Neural cell (in vitro differentiated cells): ENCODE data around the gene HDAC7. TPM values are rescaled to one million over a fixed set of nuclear protein-coding genes. Genes with fewer than 3 reads are reported as not detected.

Experiments
- H2AFZ ChIP-seq: fragments of 200-600, 300-800 bp; sonication (generic), shearing (Covaris generic); 2 replicates; pipeline ENCODE4 v1.6.0; 2014; ENCODE audit warnings: low read depth, mild to moderate bottlenecking, antibody characterized with exemption, low read length, moderate library complexity
- H3F3A ChIP-seq: fragments of 200-600 bp; shearing (Covaris generic); 2 replicates; pipeline ENCODE4 v1.6.1; 2016; ENCODE audit warnings: mild to moderate bottlenecking, moderate library complexity, mixed read lengths, antibody characterized with exemption, low read length; ENCODE audit not compliant: insufficient read depth, poor library complexity, severe bottlenecking
- H3K27ac ChIP-seq: fragments of 200-600, 300-800 bp; sonication (generic), shearing (Covaris generic); 2 replicates; pipeline ENCODE4 v1.5.1; 2014; ENCODE audit warnings: mild to moderate bottlenecking, low read length, moderate library complexity
- H3K27me3 ChIP-seq: fragments of 300-800, 200-600 bp; sonication (generic), shearing (Covaris generic); 2 replicates; pipeline ENCODE4 v1.6.0; 2014; ENCODE audit warnings: mild to moderate bottlenecking, low read depth, low read length, moderate library complexity; ENCODE audit not compliant: insufficient read depth
- H3K36me3 ChIP-seq: fragments of 300-800, 200-600 bp; sonication (generic), shearing (Covaris generic); 2 replicates; pipeline ENCODE4 v1.5.1; 2014; ENCODE audit warnings: mild to moderate bottlenecking, antibody characterized with exemption, low read length, moderate library complexity; ENCODE audit not compliant: insufficient read depth
- H3K4me2 ChIP-seq: fragments of 300-800, 200-600 bp; sonication (generic), shearing (Covaris generic); 2 replicates; pipeline ENCODE4 v1.6.0; 2014; ENCODE audit warnings: mild to moderate bottlenecking, low read length
- H3K4me3 ChIP-seq: fragments of 300-800, 200-600 bp; sonication (generic), shearing (Covaris generic); 2 replicates; pipeline ENCODE4 v1.5.1; 2014; ENCODE audit warnings: mild to moderate bottlenecking, low read length, moderate library complexity
- H3K79me2 ChIP-seq: fragments of 200-600 bp; shearing (Covaris generic); replicated peaks from 2 replicates; pipeline ENCODE4 v1.6.0; 2014; ENCODE audit warnings: mild to moderate bottlenecking, low read length, moderate library complexity; ENCODE audit not compliant: insufficient read depth
- H3K9ac ChIP-seq: fragments of 300-800, 200-600 bp; sonication (generic), shearing (Covaris generic); 2 replicates; pipeline ENCODE4 v1.6.1; 2016; ENCODE audit warnings: mild to moderate bottlenecking, low read length, mixed read lengths
- H3K9me2 ChIP-seq: fragments of 200-600 bp; shearing (Covaris generic); 2 replicates; pipeline ENCODE4 v1.6.1; 2016; ENCODE audit warnings: mild to moderate bottlenecking, low read length, mixed read lengths; ENCODE audit not compliant: insufficient read depth
- H3K9me3 ChIP-seq: fragments of 200-600, 300-800 bp; sonication (generic), shearing (Covaris generic); 2 replicates; pipeline ENCODE4 v1.6.1; 2016; ENCODE audit warnings: mild to moderate bottlenecking, mixed run types, low read length, moderate library complexity, mixed read lengths
- H4K20me1 ChIP-seq: fragments of 200-600 bp; shearing (Covaris generic); 2 replicates; pipeline ENCODE4 v1.6.1; 2016; ENCODE audit warnings: mild to moderate bottlenecking, mixed run types; ENCODE audit not compliant: insufficient read depth
- EP300 ChIP-seq: fragments of 450-650 bp; conservative IDR thresholded peaks from 2 replicates; pipeline ENCODE4 v1.6.1; 2014; ENCODE audit warnings: antibody characterized with exemption, mild to moderate bottlenecking, moderate library complexity; ENCODE audit not compliant: poor library complexity, severe bottlenecking
- EZH2 ChIP-seq: fragments of 200-600, 300-800 bp; shearing (Covaris generic), sonication (generic); IDR thresholded peaks from 2 replicates; pipeline ENCODE4 v1.6.1; 2014; ENCODE audit warnings: antibody characterized with exemption, low read length, borderline replicate concordance, mild to moderate bottlenecking; ENCODE audit not compliant: insufficient read depth, poor library complexity, severe bottlenecking
- MXI1 ChIP-seq: fragments of 450-650 bp; conservative IDR thresholded peaks from 2 replicates; pipeline ENCODE4 v1.6.1; 2014; ENCODE audit warnings: antibody characterized with exemption, mild to moderate bottlenecking; ENCODE audit not compliant: poor library complexity, severe bottlenecking
- POLR2AphosphoS5 ChIP-seq: IDR thresholded peaks from 2 replicates; pipeline ENCODE4 v1.6.1; 2012
- RAD21 ChIP-seq: fragments of 450-650 bp; conservative IDR thresholded peaks from 2 replicates; pipeline ENCODE4 v1.6.1; 2014; ENCODE audit warnings: antibody characterized with exemption, mild to moderate bottlenecking, moderate library complexity
- SMC3 ChIP-seq: fragments of 450-650 bp; conservative IDR thresholded peaks from 2 replicates; pipeline ENCODE4 v1.6.1; 2014; ENCODE audit warnings: antibody characterized with exemption, mild to moderate bottlenecking, moderate library complexity; ENCODE audit not compliant: poor library complexity
- TAF1 ChIP-seq: IDR thresholded peaks from 2 replicates; pipeline ENCODE4 v1.6.1; 2012; ENCODE audit warnings: low read depth
- polyA plus RNA-seq: library from polyadenylated mRNA; depleted of rRNA; stranded (reverse); fragments of >200 nt; gene quantifications from 2 replicates; pipeline ENCODE4 v1.2.3, GENCODE V29; 2014
- TF ChIP-seq, protein P1 (sequence below): fragments of 450-650 bp; IDR thresholded peaks from 2 replicates; pipeline ENCODE4 v1.5.1; 2014; ENCODE audit warnings: antibody characterized with exemption, mild to moderate bottlenecking, moderate library complexity; ENCODE audit not compliant: poor library complexity, severe bottlenecking
- TF ChIP-seq, protein P2 (sequence below): IDR thresholded peaks from 2 replicates; pipeline ENCODE4 v1.6.1; 2012; ENCODE audit warnings: borderline replicate concordance

Gene HDAC7
- polyA plus RNA-seq, 1 donor from 2014 or later: 30.2 TPM

DNA sequence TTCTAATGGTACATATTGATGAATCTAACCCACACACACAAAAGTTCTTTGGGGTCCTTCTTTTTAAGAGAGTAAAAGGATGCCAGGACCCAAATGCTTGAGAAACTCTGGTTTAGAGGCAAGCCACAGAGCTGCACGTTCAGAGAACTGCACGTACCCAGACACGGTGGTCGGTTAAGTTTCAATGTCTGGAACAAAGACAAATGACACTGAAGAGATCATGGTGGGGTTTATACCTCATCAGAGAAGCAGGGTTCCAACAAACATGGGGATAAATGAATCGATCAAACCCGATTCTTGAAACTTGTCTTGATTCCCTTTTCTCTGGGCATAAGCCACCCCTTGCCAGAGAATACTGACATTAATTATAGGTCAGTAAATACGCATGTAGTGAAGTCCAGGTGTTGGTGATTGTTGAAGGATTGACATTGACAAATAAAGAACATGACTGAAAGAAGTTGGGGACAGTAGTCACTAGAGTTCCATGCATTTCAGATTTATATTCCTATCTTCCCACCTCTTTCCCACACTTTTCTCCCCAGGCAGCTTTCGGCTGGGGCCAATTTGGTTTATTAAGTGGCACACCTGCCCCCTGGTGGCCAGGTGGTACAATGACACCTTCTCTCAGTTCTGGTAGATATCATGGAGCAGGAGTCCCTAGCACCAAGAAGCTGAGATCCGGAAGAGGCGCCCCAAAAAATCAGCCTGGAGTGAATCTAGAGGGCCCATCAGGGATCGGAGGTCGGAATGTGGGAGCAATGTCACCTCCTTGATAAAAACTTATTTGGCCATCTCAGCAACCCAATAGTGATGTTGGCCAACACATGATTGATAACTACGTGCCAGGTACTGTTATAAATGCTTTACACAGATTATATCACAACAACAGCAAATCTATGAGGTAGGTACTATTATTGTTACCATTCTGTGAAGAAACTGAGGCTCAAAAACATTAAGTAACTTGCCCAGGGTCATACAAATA is 17.8 kb upstream of the HDAC7 start:
- Histone ChIP-seq H3K79me2 (no peaks in the 10 kb centered on the region), H3K9me3 (no peaks in the 10 kb centered on the region), H3K4me3 (no peak overlapping the region), H3K4me2 (no peak overlapping the region), H4K20me1 (no peaks in the 10 kb centered on the region), H3K27me3 (no peaks in the 10 kb centered on the region), H3K9ac (no peak overlapping the region), H3K27ac (no peak overlapping the region), H3K9me2 (no peaks in the 10 kb centered on the region), H3F3A (no peaks in the 10 kb centered on the region), H2AFZ (no peak overlapping the region), H3K36me3 (no peaks in the 10 kb centered on the region)
- TF ChIP-seq RAD21 (peak; percentile 81), SMC3 (peak; percentile 90), EZH2 (no peak)
- TF ChIP-seq, protein P1, sequence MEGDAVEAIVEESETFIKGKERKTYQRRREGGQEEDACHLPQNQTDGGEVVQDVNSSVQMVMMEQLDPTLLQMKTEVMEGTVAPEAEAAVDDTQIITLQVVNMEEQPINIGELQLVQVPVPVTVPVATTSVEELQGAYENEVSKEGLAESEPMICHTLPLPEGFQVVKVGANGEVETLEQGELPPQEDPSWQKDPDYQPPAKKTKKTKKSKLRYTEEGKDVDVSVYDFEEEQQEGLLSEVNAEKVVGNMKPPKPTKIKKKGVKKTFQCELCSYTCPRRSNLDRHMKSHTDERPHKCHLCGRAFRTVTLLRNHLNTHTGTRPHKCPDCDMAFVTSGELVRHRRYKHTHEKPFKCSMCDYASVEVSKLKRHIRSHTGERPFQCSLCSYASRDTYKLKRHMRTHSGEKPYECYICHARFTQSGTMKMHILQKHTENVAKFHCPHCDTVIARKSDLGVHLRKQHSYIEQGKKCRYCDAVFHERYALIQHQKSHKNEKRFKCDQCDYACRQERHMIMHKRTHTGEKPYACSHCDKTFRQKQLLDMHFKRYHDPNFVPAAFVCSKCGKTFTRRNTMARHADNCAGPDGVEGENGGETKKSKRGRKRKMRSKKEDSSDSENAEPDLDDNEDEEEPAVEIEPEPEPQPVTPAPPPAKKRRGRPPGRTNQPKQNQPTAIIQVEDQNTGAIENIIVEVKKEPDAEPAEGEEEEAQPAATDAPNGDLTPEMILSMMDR: peak; percentile 83

DNA sequence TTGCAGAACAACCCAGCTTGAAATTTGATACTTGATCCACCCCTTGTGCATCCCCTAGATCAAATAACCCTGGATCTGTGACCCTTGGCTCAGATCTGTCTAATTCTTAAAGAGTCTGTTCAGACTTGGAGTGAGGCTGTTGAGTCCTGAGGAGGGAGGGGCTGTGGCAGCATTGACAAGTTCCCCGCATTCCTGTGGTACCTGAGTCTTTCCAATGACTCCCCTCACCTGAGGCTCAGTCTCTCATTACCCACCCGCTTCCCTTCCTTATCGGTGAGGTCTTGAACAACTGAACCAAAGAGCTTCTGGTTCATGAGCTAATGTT is 16.1 kb upstream of the HDAC7 start:
- Histone ChIP-seq H2AFZ (no peak overlapping the region), H3F3A (no peaks in the 10 kb centered on the region), H3K27ac (no peak overlapping the region), H3K9ac (no peak overlapping the region), H3K27me3 (no peaks in the 10 kb centered on the region), H3K4me2 (no peak overlapping the region), H3K79me2 (no peaks in the 10 kb centered on the region), H3K36me3 (no peaks in the 10 kb centered on the region), H3K9me2 (no peaks in the 10 kb centered on the region), H4K20me1 (no peaks in the 10 kb centered on the region), H3K9me3 (no peaks in the 10 kb centered on the region), H3K4me3 (no peak overlapping the region)
- no peak for TF ChIP-seq MXI1
- TF ChIP-seq, protein P1: no peak
- TF ChIP-seq RAD21: no peak
- TF ChIP-seq EP300: no peak
- no peak for TF ChIP-seq POLR2AphosphoS5
- TF ChIP-seq EZH2: no peak
- no peak for TF ChIP-seq TAF1
- TF ChIP-seq, protein P2, sequence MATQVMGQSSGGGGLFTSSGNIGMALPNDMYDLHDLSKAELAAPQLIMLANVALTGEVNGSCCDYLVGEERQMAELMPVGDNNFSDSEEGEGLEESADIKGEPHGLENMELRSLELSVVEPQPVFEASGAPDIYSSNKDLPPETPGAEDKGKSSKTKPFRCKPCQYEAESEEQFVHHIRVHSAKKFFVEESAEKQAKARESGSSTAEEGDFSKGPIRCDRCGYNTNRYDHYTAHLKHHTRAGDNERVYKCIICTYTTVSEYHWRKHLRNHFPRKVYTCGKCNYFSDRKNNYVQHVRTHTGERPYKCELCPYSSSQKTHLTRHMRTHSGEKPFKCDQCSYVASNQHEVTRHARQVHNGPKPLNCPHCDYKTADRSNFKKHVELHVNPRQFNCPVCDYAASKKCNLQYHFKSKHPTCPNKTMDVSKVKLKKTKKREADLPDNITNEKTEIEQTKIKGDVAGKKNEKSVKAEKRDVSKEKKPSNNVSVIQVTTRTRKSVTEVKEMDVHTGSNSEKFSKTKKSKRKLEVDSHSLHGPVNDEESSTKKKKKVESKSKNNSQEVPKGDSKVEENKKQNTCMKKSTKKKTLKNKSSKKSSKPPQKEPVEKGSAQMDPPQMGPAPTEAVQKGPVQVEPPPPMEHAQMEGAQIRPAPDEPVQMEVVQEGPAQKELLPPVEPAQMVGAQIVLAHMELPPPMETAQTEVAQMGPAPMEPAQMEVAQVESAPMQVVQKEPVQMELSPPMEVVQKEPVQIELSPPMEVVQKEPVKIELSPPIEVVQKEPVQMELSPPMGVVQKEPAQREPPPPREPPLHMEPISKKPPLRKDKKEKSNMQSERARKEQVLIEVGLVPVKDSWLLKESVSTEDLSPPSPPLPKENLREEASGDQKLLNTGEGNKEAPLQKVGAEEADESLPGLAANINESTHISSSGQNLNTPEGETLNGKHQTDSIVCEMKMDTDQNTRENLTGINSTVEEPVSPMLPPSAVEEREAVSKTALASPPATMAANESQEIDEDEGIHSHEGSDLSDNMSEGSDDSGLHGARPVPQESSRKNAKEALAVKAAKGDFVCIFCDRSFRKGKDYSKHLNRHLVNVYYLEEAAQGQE: no peak
- TF ChIP-seq SMC3: no peak
